Right ventricle myocardium inferior (tissue), 1 donor: Measurements from ENCODE around the gene RAB17. TPM values are rescaled to one million over a fixed set of nuclear protein-coding genes. Genes with fewer than 3 reads are reported as not detected.
"Not testable (repeated sequence)": the region's sequence is repeated elsewhere in the genome, so short reads cannot be mapped to it uniquely, and the experiment has no call there.

Experiments used
- ATAC-seq: fragments of 200-7000 bp; cut with Tn5 transposase; one replicate; pipeline ENCODE4 v1.9.1; 2020; ENCODE audit warnings: mild to moderate bottlenecking, moderate library complexity
- DNase-seq: peaks from one replicate; pipeline ENCODE4 v3.0.0; 2021; ENCODE audit errors: missing footprints
- intact Hi-C: fragments of 100-400 bp; cut with DNase I; formaldehyde crosslinking; loops from one replicate; pipeline ENCODE4 v1.11.0; 2022
- total RNA-seq: library from RNA; stranded (reverse); fragmentation: NEBNext Ultra II Directional; extraction: Animal tissue kit (Norgen Biotek cat#: 25700); gene quantifications from one replicate; pipeline ENCODE4 v1.2.1, GENCODE V29; 2021
- donor health status: DM: no; HTN: yes; CAD: no; lungs with severe emphysema.

The RAB17 gene
- total RNA-seq, 1 donor from 2014 or later: 2.4 TPM

- intact Hi-C loops: loop anchor here (5.0 to 10.0 kb wide), 2 partner anchors 35 to 118 kb away; no protein-coding TSS in a partner anchor
- DNase-seq: no peak
- ATAC-seq: peak; percentile 35
Observed at GRCh38 chr2:237626813-237627440, 36.4 kb upstream of the RAB17 start.

GRCh38 chr2:237625777-237626176 lies 35.2 kb upstream of the RAB17 start:
- no peak for DNase-seq
- no peak for ATAC-seq
- intact Hi-C loops: loop anchor here (5.0 to 10.0 kb wide), 2 partner anchors 37 to 119 kb away; no protein-coding TSS in a partner anchor

- peak; percentile 35 for ATAC-seq
- intact Hi-C loops: loop anchor here (5.0 to 10.0 kb wide), 2 partner anchors 37 to 120 kb away; no protein-coding TSS in a partner anchor
- no peak for DNase-seq
Observed at GRCh38 chr2:237625216-237625705, 34.7 kb upstream of the RAB17 start.

GRCh38 chr2:237624565-237624964 lies 34.0 kb upstream of the RAB17 start:
- DNase-seq: no peak
- intact Hi-C loops: loop anchor here (10.0 kb wide), 1 partner anchor 120 kb away; no protein-coding TSS in a partner anchor
- ATAC-seq: no peak

GRCh38 chr2:237623428-237624403 lies 33.2 kb upstream of the RAB17 start:
- intact Hi-C loops: loop anchor here (10.0 kb wide), 1 partner anchor 121 kb away; no protein-coding TSS in a partner anchor
- DNase-seq: no peak
- ATAC-seq: no peak

- no peak for ATAC-seq
- DNase-seq: no peak
- intact Hi-C loops: no loop called here
Observed at GRCh38 chr2:237618449-237618848, 27.9 kb upstream of the RAB17 start.

GRCh38 chr2:237617587-237617982 lies 27.1 kb upstream of the RAB17 start:
- intact Hi-C loops: no loop called here
- DNase-seq (no peak), ATAC-seq (no peak)

GRCh38 chr2:237616734-237617586 lies 26.4 kb upstream of the RAB17 start:
- ATAC-seq (peak; percentile 72), DNase-seq (no peak)
- intact Hi-C loops: no loop called here

- ATAC-seq (peak; percentile 26), DNase-seq (no peak)
- intact Hi-C loops: no loop called here
Observed at GRCh38 chr2:237616373-237616733, 25.8 kb upstream of the RAB17 start.

- ATAC-seq: peak; percentile 4
- no peak for DNase-seq
- intact Hi-C loops: no loop called here
Observed at GRCh38 chr2:237615631-237616249, 25.2 kb upstream of the RAB17 start.

- intact Hi-C loops: no loop called here
- ATAC-seq (no peak), DNase-seq (no peak)
Observed at GRCh38 chr2:237614151-237614720, 23.7 kb upstream of the RAB17 start.

- intact Hi-C loops: no loop called here
- DNase-seq: no peak
- no peak for ATAC-seq
Observed at GRCh38 chr2:237613679-237614078, 23.1 kb upstream of the RAB17 start.

- ATAC-seq (no peak), DNase-seq (no peak)
- intact Hi-C loops: no loop called here
Observed at GRCh38 chr2:237612527-237613357, 22.2 kb upstream of the RAB17 start.

- intact Hi-C loops, DNase-seq, ATAC-seq: not testable (repeated sequence)
Observed at GRCh38 chr2:237606522-237606921, 16.0 kb upstream of the RAB17 start.

- no peak for ATAC-seq
- intact Hi-C loops: no loop called here
- no peak for DNase-seq
Observed at GRCh38 chr2:237604960-237605359, 14.4 kb upstream of the RAB17 start.

GRCh38 chr2:237604391-237604790 lies 13.9 kb upstream of the RAB17 start:
- ATAC-seq (no peak), DNase-seq (no peak)
- intact Hi-C loops: no loop called here

GRCh38 chr2:237603718-237604362 lies 13.3 kb upstream of the RAB17 start:
- no peak for DNase-seq
- intact Hi-C loops: no loop called here
- ATAC-seq: no peak
